HG03045 (cell line): ENCODE data around the gene LSMEM2.
"Not testable (repeated sequence)": the region's sequence is repeated elsewhere in the genome, so short reads cannot be mapped to it uniquely, and the experiment has no call there.

ENCODE experiments used
- ATAC-seq: cut with Tn5 transposase; IDR thresholded peaks from one replicate; pipeline ENCODE4 v1.9.1; 2021; ENCODE audit warnings: mild to moderate bottlenecking, moderate library complexity; ENCODE audit not compliant: unreplicated experiment

Gene LSMEM2

GRCh38 chr3:50276762-50277101 is 2.2 kb upstream of the LSMEM2 start:
- no peak for ATAC-seq

GRCh38 chr3:50278123-50278879 is 586 bp upstream of the LSMEM2 start:
- no peak for ATAC-seq

GRCh38 chr3:50279255-50280016 is 549 bp downstream of the LSMEM2 start:
- no peak for ATAC-seq

GRCh38 chr3:50284121-50284520 is 5.2 kb downstream of the LSMEM2 start:
- not testable (repeated sequence) for ATAC-seq

- ATAC-seq = no peak
Measured at GRCh38 chr3:50286322-50287227, 7.7 kb downstream of the LSMEM2 start.

GRCh38 chr3:50287262-50287661 is 8.4 kb downstream of the LSMEM2 start:
- no peak for ATAC-seq

GRCh38 chr3:50288387-50289007 is 9.6 kb downstream of the LSMEM2 start:
- no peak for ATAC-seq

- no peak for ATAC-seq
Measured at GRCh38 chr3:50289130-50289529, 10.2 kb downstream of the LSMEM2 start.

GRCh38 chr3:50290161-50290641 is 11.3 kb downstream of the LSMEM2 start:
- no peak for ATAC-seq

GRCh38 chr3:50292159-50293078 is 13.5 kb downstream of the LSMEM2 start, which contains the start of gene IFRD2:
TSS of gene IFRD2 (minus strand) at chr3:50292429. CDS start at chr3:50292274, 155 bp downstream.
- ATAC-seq = peak; percentile 88

- no peak for ATAC-seq
Measured at GRCh38 chr3:50293079-50293801, 14.4 kb downstream of the LSMEM2 start.

- no peak for ATAC-seq
Measured at GRCh38 chr3:50294089-50294488, 15.2 kb downstream of the LSMEM2 start.

- no peak for ATAC-seq
Measured at GRCh38 chr3:50294492-50295403, 15.9 kb downstream of the LSMEM2 start.

- no peak for ATAC-seq
Measured at GRCh38 chr3:50295553-50296431, 16.9 kb downstream of the LSMEM2 start.

- no peak for ATAC-seq
Measured at GRCh38 chr3:50296721-50297383, 18.0 kb downstream of the LSMEM2 start.

GRCh38 chr3:50297384-50297775 is 18.5 kb downstream of the LSMEM2 start:
- no peak for ATAC-seq
